HL-60 (cell line): ENCODE measurements around the gene PCLO.

Experiments
- CTCF ChIP-seq: IDR thresholded peaks from one replicate; pipeline ENCODE4 v1.5.1; 2011; ENCODE audit warnings: low read length, control low read depth, inconsistent platforms; ENCODE audit not compliant: insufficient read depth
- POLR2AphosphoS5 ChIP-seq: IDR thresholded peaks from 2 replicates; pipeline ENCODE4 v1.6.1; 2012; ENCODE audit warnings: low read depth

- TF ChIP-seq POLR2AphosphoS5: no peak
- TF ChIP-seq CTCF: no peak
Measured at GRCh38 chr7:82789883-82790609, 372.6 kb downstream of the PCLO start.
